SK-N-MC (cell line): ENCODE data around the gene RALGPS1.

Experiments used
- EZH2 ChIP-seq: fragments of 200-600 bp; sonication (generic); IDR thresholded peaks from one replicate; pipeline ENCODE4 v1.6.1; 2017; ENCODE audit warnings: antibody characterized with exemption
- POLR2AphosphoS5 ChIP-seq: IDR thresholded peaks from 2 replicates; pipeline ENCODE4 v1.6.1; 2012; ENCODE audit warnings: mild to moderate bottlenecking, low read depth, low read length, borderline replicate concordance

DNA sequence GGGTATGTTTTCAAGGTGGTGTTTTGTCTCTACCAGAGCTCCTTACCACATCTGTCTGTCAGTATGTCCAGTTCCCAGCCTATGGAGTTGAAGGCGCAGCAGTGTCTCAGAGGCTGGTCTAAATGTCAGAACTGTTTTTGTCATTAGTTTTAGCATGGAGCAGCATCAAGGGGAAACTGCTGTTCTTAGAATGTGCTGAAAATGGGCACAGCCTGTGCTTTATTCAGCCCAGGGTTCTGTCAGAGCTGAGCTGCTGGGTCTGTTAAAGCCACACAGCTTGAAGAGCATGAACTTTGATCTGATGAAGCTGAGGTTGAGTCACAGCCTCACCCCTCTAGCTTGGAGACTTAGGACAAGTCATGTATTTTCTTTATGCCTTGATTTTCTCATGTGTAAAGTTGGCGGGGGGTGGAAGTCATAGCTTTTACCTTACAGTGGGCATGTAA, 71.9 kb downstream of the RALGPS1 start:
- TF ChIP-seq EZH2 (no peak), POLR2AphosphoS5 (no peak)
